HG03354 (cell line): ENCODE measurements around the gene TMEM204.
"Not testable (repeated sequence)": the region's sequence is repeated elsewhere in the genome, so short reads cannot be mapped to it uniquely, and the experiment has no call there.

ENCODE experiments used
- ATAC-seq: cut with Tn5 transposase; IDR thresholded peaks from one replicate; pipeline ENCODE4 v1.9.1; 2021; ENCODE audit warnings: mild to moderate bottlenecking; ENCODE audit not compliant: unreplicated experiment, poor library complexity, severe bottlenecking

TMEM204 gene

DNA sequence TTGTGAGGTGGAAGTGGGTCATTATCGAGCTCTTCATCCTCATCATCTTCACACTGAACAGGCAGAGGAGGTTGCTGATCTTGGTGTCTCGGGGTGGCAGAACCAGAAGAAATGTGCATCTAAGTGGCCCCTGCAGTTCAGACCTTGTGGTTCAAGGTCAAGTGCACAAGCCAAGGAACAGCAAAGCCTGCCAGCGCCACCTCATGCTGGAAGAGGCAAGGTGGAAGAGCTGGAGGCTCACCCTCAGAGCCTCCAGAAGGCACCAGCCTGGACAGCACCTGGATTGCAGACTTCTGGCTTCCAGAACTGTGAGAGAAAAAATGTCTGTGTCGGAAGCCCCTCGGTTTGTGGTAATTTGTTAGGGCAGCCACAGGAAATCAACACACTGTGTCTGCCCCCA is 45.7 kb downstream of the TMEM204 start:
- ATAC-seq, result no peak

DNA sequence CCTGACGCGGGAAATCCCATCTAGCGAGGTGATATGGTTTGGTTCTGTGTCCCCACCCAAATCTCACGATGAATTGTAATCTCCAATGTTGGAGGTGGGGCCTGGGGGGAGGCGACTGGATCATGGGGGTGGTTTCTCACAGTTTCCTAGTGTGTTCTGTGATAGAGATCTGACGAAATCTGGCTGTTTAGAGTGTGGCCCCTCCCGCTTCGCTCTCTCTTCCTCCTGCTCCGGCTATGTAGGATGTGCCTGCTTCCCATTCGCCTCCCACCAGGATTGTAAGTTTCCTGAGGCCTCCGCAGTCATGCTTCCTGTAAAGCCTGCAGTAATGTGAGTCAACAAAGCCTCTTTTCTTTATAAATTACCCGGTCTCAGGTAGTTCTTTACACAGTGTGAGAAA is 46.8 kb downstream of the TMEM204 start:
- no peak for ATAC-seq

DNA sequence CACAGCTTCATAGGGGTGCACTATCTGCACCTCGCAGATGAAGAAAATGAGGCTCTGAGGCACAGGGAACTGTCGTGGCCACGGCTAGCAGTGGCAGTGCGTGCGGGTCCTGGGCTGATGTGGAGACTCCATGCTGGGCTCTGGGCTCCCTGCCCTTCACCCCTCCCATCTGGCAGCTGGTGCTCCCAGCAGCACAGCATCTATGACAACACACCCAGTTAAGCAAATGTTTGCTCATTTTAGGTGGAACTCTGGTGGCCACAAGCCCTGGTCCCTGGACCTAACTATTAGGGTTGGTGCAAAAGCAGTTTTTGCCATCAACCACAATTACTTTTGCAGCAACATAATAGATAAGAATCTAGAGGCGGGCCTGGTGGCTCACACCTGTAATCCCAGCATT is 47.5 kb downstream of the TMEM204 start:
- ATAC-seq, result no peak

DNA sequence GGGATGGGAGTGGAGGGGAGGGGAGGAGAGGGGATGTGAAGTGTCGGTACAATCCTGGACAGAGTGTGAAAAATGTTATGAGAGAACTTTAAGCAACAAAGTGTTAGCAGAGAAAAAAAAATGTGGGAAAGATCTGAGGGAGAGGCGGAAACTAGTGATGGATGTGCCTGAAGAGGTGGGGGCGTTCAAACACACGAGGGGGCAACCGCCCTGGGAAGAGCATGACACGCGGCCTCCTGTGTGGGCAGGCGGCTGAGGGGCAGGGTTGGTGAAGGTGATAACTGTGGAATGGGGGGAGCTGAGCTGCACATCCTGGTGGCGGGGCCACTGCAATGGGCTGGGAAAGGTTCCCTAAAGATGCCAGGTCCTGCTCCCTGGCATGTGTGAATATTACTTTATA is 48.3 kb downstream of the TMEM204 start:
- ATAC-seq, result no peak

DNA sequence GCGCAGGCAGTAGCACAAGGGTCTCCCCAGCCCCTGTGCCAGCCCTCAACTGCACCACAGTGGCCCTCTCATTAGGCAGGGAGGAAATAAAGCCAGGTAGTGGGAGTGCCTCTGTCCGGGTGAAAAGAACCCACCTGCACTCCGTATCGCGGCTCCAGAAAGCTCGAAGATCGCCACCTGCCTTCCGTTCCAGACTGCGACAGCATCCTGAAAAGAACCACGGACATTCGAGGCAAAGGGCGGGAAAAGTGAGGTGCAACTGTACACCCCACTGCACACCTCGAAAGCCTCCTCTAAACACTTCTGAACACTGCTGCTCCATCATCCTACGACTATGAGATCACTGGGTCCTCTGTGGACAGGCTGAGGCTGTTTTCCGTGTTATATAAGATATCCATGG is 49.7 kb downstream of the TMEM204 start:
- ATAC-seq, result no peak

DNA sequence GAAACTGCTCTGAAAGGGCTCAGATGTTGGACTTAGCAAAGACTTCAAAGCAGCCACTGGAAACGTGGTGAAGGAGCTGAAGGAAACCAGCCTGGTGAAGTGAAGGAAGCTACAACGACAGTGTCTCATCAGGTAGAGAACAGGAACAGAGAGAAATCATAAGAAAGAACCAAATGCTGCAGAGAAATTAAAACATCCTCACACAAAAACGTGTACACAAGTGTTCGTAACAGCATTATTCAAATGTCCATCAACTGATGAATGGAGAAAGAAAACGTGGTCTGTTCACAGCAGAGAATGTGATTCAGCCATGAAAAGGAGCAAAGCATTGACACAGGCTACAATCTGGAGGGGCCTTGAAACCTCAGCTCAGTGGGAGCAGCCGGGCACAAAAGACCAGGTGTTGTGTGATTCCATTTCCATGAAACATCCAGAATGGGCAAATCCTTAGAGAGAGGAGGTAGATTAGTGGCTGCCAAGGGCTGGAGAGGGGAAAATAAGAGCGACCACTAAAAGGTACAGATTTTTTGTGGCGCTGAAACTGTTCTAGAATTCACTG is 51.5 kb downstream of the TMEM204 start:
- no peak for ATAC-seq

DNA sequence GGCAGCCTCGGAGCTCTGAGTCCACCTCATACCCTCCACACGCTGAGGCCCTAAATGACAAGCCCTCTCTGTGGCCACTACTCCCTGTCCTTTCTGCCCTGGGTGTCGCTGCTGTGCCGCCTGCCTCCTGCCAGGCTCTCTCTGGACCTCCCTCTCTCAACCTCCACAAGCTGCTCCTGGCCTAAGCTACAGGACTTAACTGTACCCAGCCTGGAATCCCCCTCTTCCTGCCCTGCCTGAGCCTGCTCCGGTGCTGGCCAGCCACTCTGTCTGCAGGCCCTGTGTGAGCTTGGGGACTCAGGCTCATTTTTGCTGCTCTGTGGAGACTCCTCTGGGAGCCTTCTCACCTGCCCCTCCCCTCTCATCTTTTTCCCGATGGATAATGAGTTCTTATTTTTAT is 56.9 kb downstream of the TMEM204 start:
- no peak for ATAC-seq

DNA sequence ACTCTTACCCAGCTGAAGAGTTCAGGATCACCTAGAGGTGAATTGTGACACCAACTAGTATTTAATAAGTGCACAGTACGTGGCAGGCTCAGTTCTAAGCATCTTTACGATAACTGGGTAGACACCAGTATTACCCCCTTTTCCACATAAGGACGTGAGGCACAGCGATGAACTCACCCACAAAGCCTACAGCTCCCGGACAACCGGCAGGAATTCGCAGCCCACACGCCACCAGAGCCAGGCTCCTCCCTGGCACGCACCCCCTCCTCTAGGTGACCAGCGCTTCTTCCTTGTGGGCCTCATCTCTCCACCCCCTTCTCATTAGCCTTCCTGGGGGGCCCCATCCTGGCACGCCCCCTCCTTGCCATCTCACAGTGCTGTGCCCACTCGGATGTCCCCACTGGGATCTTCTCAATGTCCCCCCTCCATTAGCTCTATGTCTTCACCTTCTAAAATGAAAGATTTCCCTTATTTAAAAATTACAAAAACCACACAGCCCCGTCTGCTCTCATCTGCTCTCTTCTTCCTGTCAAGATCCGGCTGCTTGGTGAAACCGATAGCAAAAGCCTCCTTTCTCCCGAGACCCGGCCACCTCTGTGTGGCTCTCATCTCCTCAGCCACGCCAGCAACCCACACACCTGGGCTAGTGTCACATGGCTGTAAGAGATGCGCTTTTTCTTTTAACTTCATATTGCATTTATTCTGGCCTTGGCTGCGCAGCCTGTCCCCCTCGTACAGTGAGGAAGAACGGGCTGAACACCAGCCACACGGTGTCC is 57.7 kb downstream of the TMEM204 start:
- no peak for ATAC-seq

DNA sequence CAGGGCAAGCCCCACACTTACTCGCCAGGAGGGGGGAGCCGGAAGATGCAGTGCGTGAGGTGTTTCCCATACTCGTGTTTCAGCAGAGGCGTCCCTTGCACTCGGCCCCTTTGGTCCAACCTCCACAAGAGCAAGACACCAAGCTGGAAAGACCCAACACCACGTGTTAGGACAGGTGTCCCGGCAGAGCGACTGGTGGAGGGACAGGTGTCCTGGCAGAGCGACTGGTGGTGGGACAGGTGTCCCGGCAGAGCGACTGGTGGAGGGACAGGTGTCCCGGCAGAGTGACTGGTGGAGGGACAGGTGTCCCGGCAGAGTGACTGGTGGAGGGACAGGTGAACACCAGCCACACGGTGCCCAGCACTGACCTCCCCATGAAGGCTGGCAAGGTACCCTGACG is 59.0 kb downstream of the TMEM204 start:
- ATAC-seq, result no peak

DNA sequence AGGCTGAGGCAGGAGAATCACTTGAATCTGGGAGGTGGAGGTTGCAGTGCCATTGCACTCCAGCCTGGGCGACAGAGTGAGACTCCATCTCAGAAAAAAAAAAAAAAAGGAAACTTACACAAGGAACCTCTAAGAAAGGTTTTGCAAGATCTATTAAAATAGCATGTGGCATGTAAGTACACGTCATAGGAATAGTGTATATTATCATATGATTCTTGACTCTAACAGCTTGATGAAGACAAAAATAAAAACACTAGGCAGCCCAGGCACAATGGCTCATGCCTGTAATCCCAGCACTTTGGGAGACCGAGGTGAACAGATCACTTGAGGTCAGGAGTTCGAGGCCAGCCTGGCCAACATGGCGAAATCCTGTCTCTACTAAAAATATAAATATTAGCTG is 62.0 kb downstream of the TMEM204 start:
- ATAC-seq, result not testable (repeated sequence)

DNA sequence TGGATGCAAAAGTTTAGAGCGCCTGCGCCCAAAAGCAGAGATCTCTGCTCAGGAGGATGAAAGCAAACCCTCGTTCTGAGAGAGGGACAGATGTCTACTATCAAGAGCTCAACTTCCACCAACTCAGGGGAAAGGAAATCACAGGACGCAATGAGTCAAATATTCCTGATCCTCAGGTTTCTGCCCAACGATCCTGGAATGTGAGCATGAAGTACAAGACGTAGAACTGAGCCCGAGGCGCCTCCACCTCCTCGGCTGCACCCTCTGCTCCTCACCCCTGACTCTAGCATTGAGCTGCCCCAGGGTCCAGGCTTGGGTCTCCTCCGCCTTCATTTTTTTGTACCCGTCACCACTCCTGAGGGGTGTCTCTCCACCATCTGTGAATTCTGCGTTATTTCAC is 63.0 kb downstream of the TMEM204 start:
- no peak for ATAC-seq

DNA sequence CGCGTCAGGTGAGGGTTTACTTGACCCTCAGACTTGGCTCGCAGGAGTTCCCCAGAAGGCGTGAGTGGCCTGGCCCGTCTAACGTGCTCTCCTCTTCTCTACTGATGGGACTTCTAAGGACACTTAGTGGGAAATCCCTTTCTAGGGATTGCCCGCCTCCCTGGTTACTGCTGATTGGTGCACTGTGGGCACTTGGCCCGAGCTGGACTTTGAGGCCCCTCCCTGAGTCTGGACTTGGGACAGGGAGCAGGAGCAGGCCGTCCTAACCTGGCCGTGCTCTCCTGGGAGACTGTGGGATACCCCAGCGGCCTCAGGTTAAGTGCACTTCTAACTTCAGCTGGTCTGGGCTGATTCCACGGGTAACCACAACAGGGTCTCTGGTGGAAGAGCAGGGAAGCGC is 63.7 kb downstream of the TMEM204 start:
- no peak for ATAC-seq

DNA sequence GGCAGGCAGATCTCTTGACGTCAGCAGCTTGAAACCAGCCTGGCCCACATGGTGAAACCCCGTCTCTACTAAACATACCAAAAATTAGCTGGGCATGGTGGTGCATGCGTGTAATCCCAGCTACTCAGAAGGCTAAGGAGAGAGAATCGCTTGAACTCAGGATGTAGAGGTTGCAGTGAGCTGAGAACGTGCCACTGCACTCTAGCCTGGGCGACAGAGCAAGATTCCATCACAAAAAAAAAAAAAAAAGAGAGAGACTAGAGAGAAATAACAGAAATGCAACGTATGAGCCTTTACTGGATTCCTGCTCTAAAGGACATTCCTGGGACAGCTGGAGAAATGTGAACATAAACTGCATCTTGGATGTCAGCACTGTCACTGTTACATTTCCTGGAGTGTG is 67.6 kb downstream of the TMEM204 start:
- ATAC-seq, result no peak

DNA sequence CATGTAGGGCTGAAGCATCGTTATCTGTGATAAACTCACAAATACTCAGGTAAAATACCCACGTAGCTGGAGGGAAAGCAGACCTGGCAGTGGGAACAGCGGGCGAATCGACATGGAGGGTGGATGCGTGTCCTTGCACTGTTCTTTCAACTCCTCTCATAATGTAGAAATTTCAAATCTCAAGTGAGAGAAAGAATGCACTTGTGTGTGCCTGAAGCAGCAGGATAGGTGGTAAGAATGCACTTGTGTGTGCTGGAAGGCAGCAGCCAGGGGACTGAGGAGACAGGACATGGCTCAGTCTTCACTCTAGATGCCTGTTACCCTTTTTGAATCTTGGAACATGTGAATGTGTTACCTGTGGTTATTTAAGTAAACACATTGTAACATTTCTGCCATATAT is 68.0 kb downstream of the TMEM204 start:
- no peak for ATAC-seq

DNA sequence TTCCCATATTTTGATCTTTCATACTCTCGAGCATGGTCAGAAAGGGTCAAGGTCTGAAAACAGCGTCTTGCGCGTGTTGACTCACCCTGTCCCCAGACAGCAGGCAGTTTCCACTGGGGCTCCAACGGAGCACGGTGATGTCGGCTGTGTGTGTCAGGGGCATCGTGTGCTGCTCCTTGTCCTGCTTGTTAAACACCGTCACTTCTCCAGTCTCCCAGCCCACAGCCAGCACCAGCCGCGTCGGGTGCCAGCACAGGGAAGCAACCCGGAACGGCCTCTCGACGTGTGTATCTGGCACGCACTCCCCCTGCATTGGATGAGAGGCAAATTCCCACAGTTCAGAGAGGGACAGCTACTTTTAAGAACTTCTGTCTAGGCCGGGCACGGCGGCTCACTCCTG is 68.8 kb downstream of the TMEM204 start:
- no peak for ATAC-seq
